Fibroblast of lung (primary cell): ENCODE results near the gene TBC1D22A. TPM values are rescaled to one million over a fixed set of nuclear protein-coding genes. Genes with fewer than 3 reads are reported as not detected.

Source experiments
- DNase-seq, 2 donors: peaks; one replicate each; pipeline versions ENCODE4 v3.0.0 to v3.0.0-alpha.2; 2010; ENCODE audit warnings: low read depth in 2 of 2
- H2AFZ ChIP-seq: 2 replicates; pipeline ENCODE4 v1.5.1; 2012; ENCODE audit warnings: low read length, control low read depth, inconsistent platforms
- H3K27ac ChIP-seq: 2 replicates; pipeline ENCODE4 v1.5.1; 2011; ENCODE audit warnings: low read length, control low read depth; ENCODE audit not compliant: insufficient read depth
- H3K27me3 ChIP-seq: 2 replicates; pipeline ENCODE4 v1.5.1; 2011; ENCODE audit warnings: mild to moderate bottlenecking, low read length; ENCODE audit not compliant: control insufficient read depth, insufficient read depth
- H3K36me3 ChIP-seq: 2 replicates; pipeline ENCODE4 v1.5.1; 2011; ENCODE audit warnings: low read length; ENCODE audit not compliant: control insufficient read depth, insufficient read depth
- H3K4me1 ChIP-seq: 2 replicates; pipeline ENCODE4 v1.5.1; 2011; ENCODE audit warnings: low read length; ENCODE audit not compliant: control insufficient read depth, insufficient read depth; ENCODE audit errors: extremely low read depth
- H3K4me2 ChIP-seq: 2 replicates; pipeline ENCODE4 v1.5.1; 2011; ENCODE audit warnings: low read length, control low read depth; ENCODE audit not compliant: insufficient read depth; ENCODE audit errors: extremely low read depth
- H3K4me3 ChIP-seq, 4 experiments: fragments of 200-600 bp in 1 of 4; sonication (generic) in 1 of 4; replicated peaks in 1 of 4; 2 replicates each; pipeline ENCODE4 v1.5.1; 2011 to 2016; ENCODE audit warnings: low read length in 4 of 4, low read depth in 3 of 4, mild to moderate bottlenecking in 3 of 4, control low read depth in 2 of 4, inconsistent platforms in 1 of 4, mixed read lengths in 1 of 4; ENCODE audit not compliant: insufficient read depth in 1 of 4; ENCODE audit errors: control extremely low read depth in 1 of 4
- H3K79me2 ChIP-seq: 2 replicates; pipeline ENCODE4 v1.5.1; 2012; ENCODE audit warnings: mild to moderate bottlenecking, low read length, inconsistent platforms; ENCODE audit not compliant: control insufficient read depth, insufficient read depth
- H3K9ac ChIP-seq: 2 replicates; pipeline ENCODE4 v1.5.1; 2011; ENCODE audit warnings: mild to moderate bottlenecking, low read length, control low read depth; ENCODE audit not compliant: insufficient read depth
- H3K9me3 ChIP-seq: 2 replicates; pipeline ENCODE4 v1.5.1; 2012; ENCODE audit warnings: low read depth, low read length; ENCODE audit not compliant: control insufficient read depth, insufficient read depth
- H4K20me1 ChIP-seq: 2 replicates; pipeline ENCODE4 v1.5.1; 2011; ENCODE audit warnings: low read length; ENCODE audit not compliant: control insufficient read depth, insufficient read depth; ENCODE audit errors: extremely low read depth
- EZH2 ChIP-seq: IDR thresholded peaks from 2 replicates; pipeline ENCODE4 v1.5.1; 2012; ENCODE audit warnings: low read length, control low read depth, mild to moderate bottlenecking; ENCODE audit errors: missing control alignments
- polyA plus RNA-seq, 2 donors: library from polyadenylated mRNA; depleted of rRNA in 1 of 2; stranded (reverse) in 1 of 2; unstranded in 1 of 2; fragments of >200 nt; gene quantifications; 2 replicates each; pipeline ENCODE4 v1.2.1, GENCODE V29; 2011 to 2012; ENCODE audit warnings: missing spikeins in 1 of 2
- total RNA-seq: library from RNA; depleted of rRNA; stranded (reverse); fragments of >200 nt; gene quantifications from 2 replicates; pipeline ENCODE4 v1.2.1, GENCODE V29; 2014
- TF ChIP-seq, protein P1 (sequence below), 2 donors: IDR thresholded peaks in 1 of 2; conservative IDR thresholded peaks in 1 of 2; 1 replicate in 1 of 2; 2 replicates in 1 of 2; pipeline ENCODE4 v1.5.1; 2011 to 2012; ENCODE audit warnings: low read length in 2 of 2, control low read depth in 1 of 2, inconsistent platforms in 1 of 2, low read depth in 1 of 2, mild to moderate bottlenecking in 1 of 2

TBC1D22A gene
- total and polyA plus RNA-seq, 2 donors (not counting 1 experiment from before 2014, with no cell fraction given), result 11.6 to 17.6 TPM

DNA sequence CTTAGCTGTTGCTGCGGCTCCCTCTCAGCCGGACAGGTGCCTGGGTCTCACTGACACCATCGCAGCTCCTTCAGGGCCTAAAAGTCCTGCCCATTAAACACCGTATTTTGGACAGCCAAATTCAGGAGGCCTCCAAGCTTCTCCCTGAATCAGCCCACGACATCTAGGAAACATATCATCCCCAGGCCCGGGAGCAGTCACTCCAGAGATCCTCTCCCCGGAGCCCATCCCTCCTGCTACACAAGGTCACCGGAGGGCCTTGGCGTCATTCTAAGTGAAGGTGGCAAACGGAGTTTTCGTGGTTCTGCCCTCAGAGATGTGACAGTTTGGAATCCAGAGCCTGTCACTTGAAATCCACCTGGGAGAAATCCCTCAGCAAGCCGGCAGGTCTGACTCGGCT, 232.5 kb downstream of the TBC1D22A start:
- Histone ChIP-seq H4K20me1 (no peaks in the 10 kb centered on the region), H3K9me3 (no peaks in the 10 kb centered on the region), H3K4me1 (no peaks in the 10 kb centered on the region), H3K4me2 (no peak overlapping the region), H2AFZ (no peak overlapping the region), H3K27ac (no peak overlapping the region), H3K36me3 (peaks cover 2% of the 10 kb centered on the region), H3K9ac (no peak overlapping the region), H3K4me3 (no peak overlapping the region), H3K27me3 (no peaks in the 10 kb centered on the region), H3K79me2 (no peaks in the 10 kb centered on the region)
- TF ChIP-seq, protein P1, sequence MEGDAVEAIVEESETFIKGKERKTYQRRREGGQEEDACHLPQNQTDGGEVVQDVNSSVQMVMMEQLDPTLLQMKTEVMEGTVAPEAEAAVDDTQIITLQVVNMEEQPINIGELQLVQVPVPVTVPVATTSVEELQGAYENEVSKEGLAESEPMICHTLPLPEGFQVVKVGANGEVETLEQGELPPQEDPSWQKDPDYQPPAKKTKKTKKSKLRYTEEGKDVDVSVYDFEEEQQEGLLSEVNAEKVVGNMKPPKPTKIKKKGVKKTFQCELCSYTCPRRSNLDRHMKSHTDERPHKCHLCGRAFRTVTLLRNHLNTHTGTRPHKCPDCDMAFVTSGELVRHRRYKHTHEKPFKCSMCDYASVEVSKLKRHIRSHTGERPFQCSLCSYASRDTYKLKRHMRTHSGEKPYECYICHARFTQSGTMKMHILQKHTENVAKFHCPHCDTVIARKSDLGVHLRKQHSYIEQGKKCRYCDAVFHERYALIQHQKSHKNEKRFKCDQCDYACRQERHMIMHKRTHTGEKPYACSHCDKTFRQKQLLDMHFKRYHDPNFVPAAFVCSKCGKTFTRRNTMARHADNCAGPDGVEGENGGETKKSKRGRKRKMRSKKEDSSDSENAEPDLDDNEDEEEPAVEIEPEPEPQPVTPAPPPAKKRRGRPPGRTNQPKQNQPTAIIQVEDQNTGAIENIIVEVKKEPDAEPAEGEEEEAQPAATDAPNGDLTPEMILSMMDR (conservative IDR thresholded peaks at IDR 0.05 in 1 of 2, IDR thresholded peaks at IDR 0.05 in 1 of 2; ENCODE audit: low read depth in 1 of 2, low read length in 2 of 2), result no peak
- TF ChIP-seq EZH2, result no peak
- DNase-seq, result no peak

DNA sequence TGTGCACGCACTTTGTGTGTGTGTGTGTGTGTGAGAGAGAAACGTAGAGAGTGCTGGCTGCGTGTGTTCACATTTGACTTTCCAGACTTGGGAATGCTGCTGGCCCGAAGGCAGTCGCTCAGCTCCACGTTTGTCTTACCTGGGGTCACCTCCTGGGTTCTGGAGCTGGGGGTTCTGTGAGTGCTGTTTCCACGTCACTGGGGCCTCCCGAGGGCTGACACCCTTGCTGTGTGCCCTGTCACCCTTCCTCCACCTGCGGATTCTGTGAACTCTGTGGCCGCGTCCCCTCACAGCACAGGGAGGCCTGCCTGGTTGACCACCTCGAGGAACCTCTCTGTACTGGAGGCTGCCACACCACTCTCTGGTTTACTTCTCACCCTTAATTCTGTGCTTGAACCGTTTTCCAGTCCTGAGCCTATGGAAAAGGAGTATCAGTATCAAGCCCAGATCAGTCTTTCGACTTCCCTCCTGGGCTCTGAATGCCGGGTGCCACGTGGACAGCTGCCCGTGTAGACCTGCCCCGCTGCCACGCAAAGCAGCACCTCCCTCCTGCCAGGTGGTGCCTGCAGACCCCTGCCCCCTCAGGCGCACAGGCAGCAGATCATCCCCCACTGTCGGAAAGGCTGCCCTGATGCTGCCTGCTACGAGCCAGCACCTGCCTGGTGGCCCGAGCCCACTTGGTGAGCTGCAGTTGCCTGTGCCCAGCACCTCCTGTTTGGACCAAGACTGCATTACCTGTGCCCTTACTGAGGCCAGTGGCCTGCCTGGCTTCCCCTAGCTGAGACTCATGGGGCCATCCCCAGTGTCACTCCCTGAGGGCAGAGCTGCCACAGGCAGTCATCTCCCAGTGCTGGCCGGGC, 233.3 kb downstream of the TBC1D22A start:
- DNase-seq, result no peak
- no peak for TF ChIP-seq EZH2
- Histone ChIP-seq H3K4me1 (no peaks in the 10 kb centered on the region), H3K27me3 (no peaks in the 10 kb centered on the region), H3K27ac (no peak overlapping the region), H3K4me3 (no peak overlapping the region), H3K79me2 (no peaks in the 10 kb centered on the region), H3K36me3 (peaks cover 2% of the 10 kb centered on the region), H3K4me2 (no peak overlapping the region), H3K9ac (no peak overlapping the region), H3K9me3 (no peaks in the 10 kb centered on the region), H2AFZ (no peak overlapping the region), H4K20me1 (no peaks in the 10 kb centered on the region)

DNA sequence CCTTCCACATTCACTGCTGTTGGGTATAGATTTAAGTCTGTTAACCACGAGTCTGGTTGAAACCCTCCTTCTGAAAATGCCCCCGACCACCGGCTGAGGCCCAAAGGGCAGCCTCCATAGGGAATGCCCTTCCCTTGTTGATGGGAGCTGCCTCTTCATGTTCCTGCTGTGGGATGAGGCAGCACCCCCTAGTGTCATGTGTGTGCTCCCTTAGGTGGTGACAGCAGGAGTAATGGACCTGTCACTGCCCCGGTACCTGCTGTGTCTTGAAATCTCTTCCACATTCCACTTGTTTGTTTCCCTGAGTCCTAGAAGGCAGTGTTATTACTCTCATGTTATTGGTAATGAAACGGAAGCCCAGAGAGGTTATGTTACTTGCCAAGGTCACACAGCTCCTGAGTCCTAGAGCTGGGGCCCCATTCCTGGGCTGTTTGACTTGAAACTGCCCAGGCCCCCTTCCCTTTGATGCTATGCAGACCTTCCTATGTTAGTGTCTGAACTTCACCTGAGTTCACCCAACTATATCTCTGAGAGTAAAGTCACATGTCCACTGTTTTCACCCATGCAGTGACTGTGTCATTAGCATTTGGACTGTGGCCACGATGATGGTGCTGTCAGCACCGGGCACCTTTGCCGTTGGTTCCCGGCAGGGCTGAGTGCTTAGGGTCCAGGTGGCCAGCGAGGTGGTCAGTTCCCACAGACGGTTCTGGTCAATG, 234.3 kb downstream of the TBC1D22A start:
- TF ChIP-seq, protein P1 (conservative IDR thresholded peaks at IDR 0.05 in 1 of 2, IDR thresholded peaks at IDR 0.05 in 1 of 2; ENCODE audit: low read depth in 1 of 2, low read length in 2 of 2), result peak in 1 of 2 donors; percentile 9
- TF ChIP-seq EZH2, result no peak
- Histone ChIP-seq H3K27ac (no peak overlapping the region), H3K4me1 (no peaks in the 10 kb centered on the region), H3K4me3 (no peak overlapping the region), H4K20me1 (no peaks in the 10 kb centered on the region), H3K36me3 (no peaks in the 10 kb centered on the region), H2AFZ (no peak overlapping the region), H3K79me2 (no peaks in the 10 kb centered on the region), H3K4me2 (no peak overlapping the region), H3K9ac (no peak overlapping the region), H3K27me3 (no peaks in the 10 kb centered on the region), H3K9me3 (no peaks in the 10 kb centered on the region)
- DNase-seq, result no peak
